HG03025 (cell line): ENCODE results near the gene KLF6.

Source experiments
- ATAC-seq: cut with Tn5 transposase; IDR thresholded peaks from one replicate; pipeline ENCODE4 v1.9.1; 2021; ENCODE audit warnings: mild to moderate bottlenecking, moderate library complexity; ENCODE audit not compliant: unreplicated experiment, low FRiP score

KLF6 gene

DNA sequence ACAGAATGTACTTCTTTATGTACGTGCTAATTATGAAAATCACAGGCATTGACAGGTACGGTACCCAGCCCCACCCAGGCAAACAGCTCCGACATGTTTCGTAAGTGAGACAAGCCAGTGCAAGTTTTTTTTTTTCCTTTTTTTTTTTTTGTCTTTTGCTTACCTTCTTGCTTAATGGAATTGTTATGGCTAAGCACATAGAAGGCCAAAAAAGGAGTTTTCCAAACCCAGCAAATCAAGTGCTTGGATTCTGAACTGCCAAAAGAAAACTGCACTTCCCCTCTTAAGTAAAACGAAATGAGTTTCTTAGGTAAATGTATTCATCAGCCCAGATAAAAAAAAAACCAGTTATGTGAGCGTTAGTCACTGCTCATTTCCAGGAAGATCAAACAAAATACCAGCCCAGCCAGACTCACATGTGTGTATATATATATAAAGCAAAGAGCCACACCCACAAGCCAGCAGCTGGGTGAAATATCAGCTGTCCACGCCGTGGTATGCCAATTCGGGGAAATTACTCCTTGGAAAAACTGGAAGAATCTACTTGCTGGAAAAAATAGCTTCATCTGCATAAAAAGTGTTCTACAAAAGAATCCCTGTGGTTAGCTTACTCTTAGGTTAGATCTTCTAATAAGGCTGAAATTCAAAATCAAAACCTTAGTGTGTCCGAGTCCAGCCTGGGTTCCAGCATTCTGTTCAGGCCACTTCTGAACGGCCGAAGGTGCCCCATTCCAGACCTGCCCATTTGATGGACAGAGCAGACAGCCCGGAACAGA lies 8.0 kb downstream of the KLF6 start:
- no peak for ATAC-seq

DNA sequence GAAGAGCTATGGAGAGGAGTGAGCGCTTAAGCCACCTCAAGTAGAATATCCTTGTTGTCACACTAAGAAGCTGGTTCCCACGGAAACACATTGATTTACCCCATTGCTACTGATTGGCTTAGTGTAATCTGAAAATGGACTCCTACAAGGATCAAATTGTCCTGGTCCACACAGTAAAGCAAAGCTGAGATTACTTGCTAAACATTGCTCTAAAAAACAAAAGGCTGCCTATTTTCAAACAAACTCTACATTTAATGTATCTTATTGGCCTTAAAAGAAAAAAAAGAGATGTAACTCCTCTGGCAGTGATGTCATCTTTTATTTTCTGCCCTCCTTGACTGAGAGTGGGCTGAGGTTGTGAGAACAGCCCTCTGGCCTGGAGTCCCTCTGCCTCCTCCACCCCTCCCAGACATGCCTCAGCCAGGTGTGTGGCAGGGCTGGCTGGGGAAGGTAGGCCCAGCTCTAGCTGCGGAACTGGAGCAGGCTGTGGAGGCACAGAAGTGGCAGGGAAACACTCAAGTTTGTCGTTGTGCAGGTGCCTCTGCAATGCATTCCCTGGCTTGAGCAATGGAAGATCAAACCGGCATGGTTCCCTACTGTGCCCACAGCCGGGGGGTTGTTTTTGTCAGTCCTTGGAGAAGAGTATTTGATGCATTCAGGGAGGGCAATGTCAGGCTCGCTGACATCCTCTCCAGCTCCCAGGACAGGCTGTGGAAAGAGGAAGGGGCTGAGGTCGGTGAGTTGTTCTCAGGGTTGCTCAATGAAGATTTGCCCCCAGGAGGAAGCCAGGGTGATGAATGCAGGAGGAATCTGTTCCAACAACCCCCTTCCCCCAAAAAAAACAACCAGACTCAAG lies 9.1 kb downstream of the KLF6 start:
- no peak for ATAC-seq

DNA sequence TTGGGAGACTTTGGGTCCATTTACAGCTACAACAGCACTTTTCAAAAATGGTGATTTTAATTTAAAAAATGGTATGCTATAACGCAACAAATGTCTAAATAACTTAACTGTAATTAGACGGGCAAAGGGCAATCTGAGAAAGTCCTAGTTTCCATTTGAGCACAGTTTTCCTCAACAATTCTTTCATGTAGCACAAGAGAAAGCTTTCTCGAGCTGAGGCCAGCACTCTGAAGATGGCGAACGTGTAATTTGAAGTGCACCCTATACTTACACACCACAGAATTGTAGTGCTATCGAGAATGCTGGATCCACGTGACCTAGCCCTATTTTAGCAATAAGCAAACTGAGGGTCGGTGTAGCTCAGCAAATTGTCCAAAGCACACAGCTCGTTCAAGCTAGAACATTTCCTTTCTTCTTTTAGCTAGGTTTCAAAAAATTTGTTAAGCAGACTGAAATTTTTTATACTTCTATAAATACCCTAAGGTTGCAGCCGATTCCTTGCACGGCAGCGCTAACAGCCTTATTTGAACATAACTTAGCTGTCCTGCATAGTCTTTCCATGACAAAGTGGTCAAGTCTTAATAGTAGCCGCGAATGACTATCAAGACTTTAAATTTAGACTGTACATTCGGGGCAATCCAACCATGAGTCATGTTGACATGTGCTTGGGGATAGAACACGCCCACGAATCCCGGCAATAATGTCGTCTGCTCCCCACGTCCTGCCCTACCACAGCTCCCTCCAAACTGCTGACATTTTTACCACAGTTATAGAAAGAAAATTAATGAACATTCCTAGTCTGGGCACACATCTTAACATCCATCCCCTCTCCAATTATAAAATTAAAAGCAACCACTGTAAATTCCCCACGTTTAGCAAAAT lies 10.0 kb downstream of the KLF6 start:
- no peak for ATAC-seq

DNA sequence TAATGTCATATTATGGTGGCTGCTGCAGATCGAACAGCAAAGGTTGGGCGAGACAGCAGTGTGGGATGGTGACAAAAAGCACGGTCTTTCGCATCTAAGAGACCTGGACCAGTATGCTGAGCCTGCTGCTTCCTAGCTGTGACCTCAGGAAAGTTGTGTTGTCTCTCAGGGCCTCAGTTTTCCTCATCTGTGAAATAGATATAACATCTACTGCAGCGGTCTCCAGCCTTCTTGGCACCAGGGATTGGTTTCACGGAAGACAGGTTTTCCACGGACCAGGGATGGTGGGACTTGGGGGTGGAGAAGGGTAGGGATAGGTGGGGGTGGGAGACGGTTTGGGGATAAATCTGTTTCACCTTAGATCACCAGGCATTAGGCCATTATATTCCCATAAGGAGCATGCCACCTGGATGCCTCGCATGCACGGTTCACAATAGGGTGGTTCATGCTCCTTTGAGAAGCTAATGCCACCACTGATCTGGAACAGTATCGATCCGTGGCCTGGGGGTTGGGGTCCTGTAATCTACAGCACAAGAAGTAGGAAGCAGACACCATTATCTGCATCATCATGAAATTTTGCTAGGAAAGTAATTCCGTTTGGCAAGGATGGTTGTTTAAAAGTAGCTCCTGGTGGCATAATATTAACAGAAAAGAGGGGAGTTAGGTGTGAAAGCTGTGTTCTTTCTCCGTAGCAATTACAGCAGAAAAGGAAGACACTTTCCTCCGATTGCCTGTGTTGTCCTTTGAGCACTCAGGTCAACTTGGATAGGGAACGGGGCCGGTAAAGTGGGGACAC lies 10.8 kb downstream of the KLF6 start:
- no peak for ATAC-seq

DNA sequence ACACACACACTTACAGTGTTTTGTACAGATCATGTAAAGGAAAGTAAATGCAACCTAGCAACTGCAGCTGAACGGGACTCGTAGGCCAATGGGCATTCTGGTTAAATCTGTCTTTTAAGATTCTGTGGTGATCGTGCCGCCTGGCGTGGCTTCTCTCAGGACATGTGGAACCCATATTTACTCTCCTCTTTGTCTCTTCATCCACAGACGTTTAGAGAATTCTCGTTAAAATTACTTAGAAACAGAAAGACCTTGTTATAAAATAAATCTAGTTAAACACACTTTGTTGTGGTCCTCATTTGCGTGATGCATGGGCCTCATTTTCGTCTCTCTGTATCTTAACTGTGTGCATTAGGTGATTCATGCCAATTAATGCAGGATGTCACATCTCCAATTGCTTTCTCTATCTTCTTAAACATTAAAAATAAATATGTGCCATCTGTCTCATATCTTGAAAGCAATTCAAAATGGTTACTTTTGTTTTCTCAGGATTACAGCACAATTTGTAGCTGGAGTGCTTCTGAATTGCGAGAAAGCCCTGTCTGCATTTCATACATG lies 11.5 kb downstream of the KLF6 start:
- no peak for ATAC-seq

DNA sequence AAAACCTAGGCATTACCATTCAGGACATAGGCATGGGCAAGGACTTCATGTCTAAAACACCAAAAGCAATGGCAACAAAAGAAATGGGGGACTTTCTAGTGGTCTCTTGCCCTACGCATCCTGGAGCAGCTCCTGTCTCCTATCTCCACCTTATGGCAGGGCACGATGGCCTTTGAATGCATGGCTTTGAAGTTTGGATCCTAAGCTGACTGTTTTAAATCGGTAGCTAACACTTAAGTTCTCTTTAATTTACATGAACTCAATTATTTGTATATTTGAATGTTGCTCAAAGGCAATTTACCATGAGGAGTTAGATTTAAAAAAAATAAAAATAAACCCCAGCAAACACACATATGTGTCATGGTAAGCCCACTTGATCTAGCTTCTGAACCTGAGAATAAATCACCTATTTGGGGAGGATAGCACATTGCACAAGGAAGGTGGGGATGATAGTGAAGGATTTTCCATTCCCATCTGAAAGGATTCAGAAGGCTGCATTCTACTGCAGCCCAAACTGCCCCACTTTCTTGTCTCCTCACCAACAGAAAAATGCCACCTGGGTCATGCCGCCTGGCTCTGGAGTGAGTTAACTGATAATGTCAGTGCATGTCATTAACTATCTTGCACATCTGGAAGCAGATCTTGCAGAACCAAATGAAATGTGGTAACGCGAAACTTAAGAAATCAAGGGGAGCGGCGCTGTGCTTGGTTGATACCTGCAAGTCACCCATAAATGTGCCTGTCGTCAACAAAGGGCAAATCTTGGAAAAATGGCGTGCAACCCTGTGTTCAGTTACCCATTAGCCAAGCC lies 12.4 kb downstream of the KLF6 start:
- ATAC-seq: no peak

DNA sequence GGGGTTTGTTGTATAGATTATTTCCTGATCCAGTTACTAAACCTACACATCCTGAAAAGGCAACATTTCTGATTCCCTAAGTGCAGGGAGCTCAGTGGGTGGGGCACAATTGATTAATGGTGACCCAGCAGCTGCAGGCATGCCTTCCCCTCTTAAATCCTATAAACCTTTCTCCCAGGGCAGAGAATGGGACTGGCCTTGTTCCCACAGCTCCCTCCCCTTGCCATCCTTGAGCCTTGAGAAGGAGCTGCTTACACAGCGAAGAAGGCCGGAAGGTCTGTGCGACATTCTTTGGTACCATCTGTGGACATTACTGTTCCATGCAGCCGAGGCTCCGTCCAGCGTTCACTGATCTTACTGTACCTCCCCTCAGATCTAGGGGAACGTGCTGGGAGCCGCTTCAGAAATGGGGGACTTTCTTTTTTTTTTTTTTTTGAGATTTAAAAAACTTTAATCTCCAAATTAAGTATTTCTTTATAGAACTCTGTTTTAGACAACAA lies 14.3 kb downstream of the KLF6 start:
- ATAC-seq: no peak

DNA sequence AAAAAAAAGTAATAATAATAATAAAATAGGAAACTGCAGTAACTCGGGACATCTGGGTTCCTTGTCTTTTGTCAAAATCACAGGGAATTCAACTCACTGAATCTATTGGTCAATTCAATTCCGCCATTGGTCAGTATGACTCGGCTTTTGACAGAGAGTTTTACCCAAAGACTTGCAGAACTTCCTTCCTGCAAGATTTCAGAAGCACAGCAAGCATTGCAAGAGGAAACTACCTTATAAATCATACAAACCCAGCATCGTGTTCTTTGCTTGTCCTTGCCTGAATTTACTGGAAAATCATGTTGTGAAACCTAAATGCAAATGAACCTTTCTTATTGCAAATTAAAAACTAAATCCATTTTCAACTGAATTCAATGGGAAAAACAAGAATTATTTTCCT lies 15.5 kb downstream of the KLF6 start:
- ATAC-seq: no peak

DNA sequence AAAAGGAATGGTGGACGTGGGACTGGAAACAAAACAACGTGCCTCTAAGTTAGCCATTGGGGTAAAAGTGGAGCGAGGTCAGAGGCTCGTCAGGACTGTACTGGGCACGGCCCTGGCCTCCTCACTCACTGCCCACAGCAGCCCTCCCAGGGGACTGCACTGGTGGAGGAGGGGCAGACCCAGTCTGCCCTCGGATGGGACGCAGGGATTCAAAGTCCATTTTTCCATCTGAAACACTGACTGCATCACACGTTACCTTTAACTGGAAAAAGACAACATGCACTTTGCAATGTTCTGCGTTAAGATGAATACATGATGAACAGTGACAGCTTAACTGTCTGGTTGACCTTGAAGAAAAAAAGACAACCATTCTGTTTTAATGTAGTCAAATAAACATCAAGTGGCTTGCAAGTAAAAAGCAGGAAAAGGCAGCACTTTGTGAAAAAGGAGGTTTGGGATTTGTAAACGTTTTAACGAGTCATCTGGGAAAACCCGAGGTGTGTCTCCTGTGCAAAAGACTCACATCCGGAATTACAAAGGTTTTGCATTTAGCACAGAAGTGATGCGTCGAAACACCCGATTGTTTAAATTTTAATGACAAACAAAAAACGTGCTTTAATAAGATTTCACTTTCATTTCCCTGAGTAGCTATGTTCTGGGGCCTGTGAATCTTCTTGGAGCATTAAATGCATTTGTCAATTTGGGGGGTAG lies 18.8 kb downstream of the KLF6 start:
- no peak for ATAC-seq

DNA sequence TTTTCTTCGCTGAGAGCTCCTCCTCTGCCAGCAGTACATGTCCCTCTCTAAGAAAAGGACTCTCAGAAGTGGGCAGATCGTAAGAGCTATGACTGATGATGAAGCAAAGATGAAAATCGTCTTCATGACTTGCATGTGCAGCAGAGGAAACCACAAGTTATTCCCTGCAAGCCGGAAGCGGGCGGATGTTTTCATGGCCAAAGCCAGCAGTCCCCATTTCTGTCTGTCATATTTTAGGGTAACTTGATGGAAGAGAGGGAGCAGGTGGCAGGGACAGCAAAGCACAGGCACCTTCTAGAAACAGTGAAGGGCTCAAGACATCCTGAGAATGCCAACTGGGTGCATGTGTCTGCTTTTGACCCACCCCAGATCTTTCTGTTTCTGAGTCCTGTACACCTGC lies 19.9 kb downstream of the KLF6 start:
- no peak for ATAC-seq

DNA sequence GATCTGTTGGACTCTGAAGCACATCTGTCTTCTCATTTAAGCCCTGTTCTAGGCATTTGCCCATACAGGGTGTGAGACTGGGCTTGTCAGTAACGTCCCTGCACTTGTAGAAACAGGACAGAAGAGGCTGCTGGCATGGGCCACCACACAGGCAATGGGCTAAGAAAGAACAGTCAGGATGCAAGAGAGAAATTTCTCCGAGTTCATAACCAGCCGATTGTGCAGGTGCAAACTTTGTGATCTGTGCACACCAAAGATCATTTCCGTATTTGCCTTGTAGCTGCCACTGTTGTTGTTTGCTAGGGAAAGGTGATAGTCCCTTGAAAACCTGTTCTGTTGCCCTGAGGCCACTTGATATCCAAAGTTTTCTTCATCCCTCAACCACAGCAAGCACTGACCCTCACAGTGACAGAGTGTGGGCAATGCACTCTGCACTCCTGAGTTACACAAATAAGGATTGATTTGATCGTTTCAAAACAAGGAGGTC lies 20.3 kb downstream of the KLF6 start:
- ATAC-seq: no peak

DNA sequence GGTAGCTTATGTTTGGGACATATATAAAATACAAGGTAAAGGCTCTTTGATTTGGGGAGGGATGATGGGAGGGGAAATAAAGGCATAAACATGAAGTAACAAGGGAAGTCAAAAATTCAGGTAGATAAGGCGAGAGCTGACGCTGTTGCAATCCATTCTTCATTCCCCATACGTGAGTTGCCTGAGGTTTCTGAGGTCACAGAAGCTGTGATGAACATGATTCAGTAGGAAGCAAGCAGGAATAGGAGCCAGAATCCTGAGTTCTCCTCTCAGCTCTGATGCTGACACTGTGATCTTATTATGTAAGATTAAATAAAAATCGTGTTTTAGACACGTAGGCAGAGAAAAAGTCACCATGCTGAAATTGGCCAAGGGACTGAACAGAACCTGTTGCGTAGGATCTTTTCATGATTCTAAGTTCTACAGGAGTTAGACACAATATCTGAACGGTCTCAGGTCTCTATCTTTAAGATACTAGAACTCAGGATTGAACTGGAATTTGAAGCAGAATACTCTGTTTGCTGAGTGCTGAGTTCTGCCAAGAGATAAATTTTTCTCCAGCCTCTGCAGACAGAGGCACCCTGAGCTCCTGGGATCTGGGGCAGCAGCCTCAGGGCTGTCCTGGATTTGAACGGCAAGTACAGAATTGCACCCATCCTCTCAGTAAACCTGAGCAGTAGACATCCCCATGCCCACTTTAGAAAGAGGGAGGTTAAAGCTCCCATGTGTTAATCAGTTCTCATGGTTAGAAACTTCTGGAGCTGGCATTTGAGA lies 21.0 kb downstream of the KLF6 start:
- ATAC-seq: no peak

DNA sequence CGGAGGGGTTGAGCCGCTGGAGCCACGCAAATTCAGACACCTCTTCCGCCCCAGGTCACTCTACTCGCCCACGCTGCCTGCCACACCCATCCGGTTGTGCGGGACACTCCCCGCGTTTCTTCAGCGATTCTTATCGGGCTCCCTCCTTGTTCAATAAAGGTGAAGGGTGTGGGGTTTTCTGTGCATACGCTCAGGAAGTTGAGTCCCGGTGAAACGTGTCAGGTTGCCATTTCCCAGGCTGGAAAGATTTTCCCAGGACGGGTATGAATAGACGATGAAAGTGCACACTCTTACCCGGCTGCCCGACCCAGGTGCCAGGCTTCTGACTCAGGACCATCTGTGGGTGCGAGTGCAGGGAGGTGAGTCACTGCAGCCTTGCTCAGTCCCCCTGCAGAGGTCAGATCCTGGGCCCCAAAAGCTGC lies 22.0 kb downstream of the KLF6 start:
- ATAC-seq: no peak

DNA sequence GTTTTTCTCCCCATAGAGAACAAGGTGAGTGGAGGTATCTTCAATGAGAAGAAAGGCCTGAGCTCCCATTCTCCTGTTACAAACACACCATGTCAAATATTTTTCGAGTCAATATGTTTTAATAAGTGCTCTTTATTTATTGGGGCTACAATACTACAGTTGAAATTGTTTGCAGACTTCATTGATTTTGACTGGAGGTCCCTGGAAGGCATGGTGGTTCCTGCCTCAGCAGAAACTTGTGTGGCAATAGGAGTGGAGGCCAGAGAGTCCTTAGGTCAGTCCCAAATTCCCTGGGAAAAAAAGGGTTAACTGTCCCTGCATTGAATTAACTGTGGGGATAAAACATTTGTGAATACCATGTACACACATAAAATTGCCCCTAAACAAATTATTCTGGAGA lies 22.7 kb downstream of the KLF6 start:
- no peak for ATAC-seq

DNA sequence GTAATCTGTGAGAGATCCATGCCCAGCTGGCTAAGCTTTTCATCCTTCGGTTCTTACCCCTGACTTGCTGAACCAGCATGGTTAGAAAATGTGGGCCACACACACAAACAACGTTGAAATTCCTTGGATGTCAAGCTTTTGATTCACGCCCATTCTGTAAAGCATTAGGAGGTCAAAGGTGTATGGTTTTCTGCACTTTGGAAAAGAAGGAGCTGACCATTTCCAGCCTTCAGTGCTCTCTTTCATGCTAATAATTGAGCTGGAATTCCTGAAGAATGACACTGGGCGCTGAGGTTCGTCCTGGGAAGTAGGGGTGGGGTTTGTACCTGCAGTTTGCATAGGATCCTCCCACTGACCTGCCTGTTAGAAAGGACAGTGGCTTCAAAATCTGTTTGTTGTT lies 23.1 kb downstream of the KLF6 start:
- ATAC-seq: no peak

DNA sequence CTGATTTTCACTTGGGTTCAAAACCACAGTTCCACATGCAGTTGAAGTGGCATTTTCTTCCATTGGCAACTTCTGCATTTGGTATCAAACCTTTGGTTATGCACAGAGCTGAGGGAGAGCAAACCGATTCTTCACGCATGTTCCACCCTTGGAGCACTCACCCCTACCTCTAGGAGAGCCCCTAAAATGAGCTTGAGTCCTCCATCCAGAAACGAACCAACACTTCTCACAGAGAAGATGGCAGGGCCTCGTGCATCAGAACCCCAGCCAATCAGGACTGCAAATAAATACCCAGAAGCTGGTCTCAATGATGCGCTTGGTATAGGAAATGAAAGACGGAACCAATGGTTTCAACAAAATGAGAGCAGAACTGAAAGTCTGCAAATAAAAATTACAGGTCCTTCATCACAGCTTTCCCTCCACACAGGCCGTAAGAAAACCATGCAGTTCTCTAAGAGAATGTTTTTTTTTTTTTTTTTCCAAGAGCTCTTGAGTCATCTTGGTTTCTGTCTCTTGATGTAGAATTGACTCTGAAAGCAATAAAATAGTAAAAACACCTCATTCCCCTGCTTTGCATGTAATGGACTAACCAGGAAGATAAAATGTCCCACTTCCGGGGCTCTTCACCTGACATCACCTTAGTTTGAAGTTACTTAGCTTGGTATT lies 23.9 kb downstream of the KLF6 start:
- peak; percentile 54 for ATAC-seq

DNA sequence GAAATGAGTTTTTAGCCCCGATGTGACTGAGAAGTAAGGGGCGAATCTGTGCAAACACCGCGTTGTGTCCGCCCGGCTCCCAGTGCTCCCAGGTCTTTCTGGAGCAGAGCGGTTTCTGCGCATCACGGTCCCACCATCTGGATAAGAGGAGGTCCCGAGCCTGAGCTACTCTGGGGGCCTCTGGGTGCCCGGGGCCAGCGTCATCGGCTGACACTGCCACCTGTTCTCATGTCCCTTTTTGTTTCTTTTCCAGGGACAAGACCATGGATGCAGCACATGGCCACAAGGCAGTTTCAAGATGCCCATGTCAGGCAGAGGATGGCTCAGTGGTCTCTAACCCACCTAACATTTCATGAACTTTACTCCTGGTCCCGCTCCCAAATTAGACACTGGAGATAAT lies 24.9 kb downstream of the KLF6 start:
- ATAC-seq: no peak
